ENCODE measurements around the gene TBC1D17.

Gene TBC1D17

DNA sequence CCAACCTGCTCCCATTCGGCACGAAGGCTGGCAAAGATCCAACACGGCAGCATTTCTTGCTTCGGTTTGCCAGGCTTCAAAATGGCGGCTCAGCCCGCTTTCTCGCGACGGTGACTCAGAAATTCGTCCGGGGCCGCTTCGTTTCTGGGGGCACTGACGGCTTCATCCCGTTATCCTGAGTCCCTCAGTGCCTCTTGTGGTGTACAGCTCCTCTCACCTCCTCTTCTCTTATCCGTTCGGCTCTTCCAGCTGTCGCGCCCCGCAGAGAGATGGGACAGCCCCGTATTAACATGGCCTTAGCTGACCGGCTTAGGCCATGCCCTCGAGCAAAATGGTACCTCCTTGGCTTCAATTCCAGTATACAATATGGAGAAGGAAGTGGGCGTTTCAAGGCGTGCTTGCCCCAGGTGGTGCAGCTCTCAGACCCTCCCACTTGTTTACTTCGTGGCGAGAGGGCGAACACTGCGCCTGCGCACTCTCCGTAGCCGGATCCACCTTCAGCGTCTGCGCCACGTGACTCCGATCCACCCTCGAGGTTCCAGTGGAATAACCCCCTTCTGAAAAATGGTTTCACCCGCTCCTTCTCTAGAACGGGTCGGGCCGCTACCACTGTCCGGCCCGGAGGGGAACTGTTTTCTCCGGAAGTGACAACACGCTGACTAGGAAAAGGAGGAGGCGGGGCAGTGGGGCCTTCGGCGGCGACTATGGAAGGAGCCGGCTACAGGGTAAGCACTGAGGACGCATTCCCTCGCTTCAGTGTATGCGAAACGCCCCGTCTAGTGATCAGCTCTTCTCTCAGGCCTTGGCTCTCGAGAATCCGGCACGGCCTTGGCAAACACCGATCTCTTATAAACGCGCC lies at the start of gene TBC1D17, which contains the start of gene AKT1S1:
Gene TBC1D17 (plus strand): TSS at position 683 of the 859 bp plus-strand sequence. CDS start 22 bp downstream, at position 705.
Gene AKT1S1 (minus strand): TSS at position 336 of the 859 bp plus-strand sequence. CDS start 4,060 bp downstream, outside the sequence.
- DNase-seq (ENCODE audit: low spot score): peak; percentile 100

- DNase-seq (ENCODE audit: low spot score): no peak
Measured at GRCh38 chr19:49829200-49829599, 48.3 kb upstream of the TBC1D17 start.

DNA sequence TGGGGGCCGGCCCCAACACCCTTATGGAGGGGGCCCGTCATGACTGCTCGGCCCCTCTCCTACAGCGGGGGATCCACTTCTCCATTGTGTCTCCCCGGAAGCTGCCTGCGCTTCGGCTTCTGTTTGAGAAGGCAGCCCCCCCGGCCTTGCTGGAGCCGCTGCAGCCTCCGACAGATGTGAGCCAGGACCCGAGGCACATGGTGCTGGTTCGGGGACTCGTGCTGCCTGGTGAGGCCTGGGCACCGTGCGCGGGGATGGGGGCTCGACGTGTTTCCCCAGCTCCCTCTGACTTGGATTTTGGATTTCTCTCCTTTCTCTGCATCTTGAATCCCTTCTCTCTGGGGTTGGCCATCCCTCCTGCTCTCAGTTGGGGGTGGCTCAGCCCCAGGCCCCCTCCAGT lies 47.8 kb upstream of the TBC1D17 start:
- no peak for DNase-seq (ENCODE audit: low spot score)

DNA sequence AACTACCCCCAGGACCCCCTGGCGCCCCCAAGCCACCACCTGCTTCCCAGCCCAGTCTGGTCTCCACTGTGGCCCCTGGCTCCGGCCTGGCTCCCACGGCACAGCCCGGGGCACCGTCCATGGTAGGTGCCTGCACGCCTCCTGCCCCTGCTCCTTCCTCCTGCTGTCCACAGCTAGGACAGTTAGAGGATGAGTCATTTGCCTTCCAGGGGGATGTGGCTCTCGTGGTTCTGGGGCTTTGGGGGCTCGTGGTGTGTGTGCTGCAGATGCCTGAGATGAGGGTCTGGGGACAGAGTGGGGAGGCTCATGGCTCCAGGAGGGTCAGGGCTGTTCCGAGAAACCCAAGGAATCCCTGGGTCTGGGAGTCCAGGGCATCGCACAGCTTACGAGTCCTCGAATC lies 46.7 kb upstream of the TBC1D17 start:
- DNase-seq (ENCODE audit: low spot score): no peak

GRCh38 chr19:49831592-49831991 lies 45.9 kb upstream of the TBC1D17 start:
- no peak for DNase-seq (ENCODE audit: low spot score)

- DNase-seq (ENCODE audit: low spot score): no peak
Measured at GRCh38 chr19:49832556-49832955, 44.9 kb upstream of the TBC1D17 start.

DNA sequence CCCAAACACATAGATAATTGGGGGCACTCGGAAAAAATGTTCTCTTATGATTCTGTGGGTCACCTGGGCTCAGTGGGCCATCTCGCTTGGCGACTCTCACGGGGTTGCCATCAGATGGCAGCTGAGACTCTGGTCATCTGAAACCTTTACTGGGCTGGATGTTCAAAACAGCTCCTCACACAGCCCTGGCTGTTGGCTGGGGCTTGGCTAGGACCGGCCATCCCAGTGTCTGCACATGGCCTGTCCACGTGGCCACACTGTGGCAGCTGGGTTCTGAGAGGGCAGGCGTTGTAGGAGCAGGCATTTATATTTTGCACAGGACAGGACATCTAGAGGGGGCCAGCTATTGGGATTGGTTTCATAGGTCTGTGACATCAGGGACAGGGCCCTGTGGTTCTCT lies 43.9 kb upstream of the TBC1D17 start:
- DNase-seq (ENCODE audit: low spot score): no peak

GRCh38 chr19:49835562-49835961 lies 41.9 kb upstream of the TBC1D17 start:
- no peak for DNase-seq (ENCODE audit: low spot score)

DNA sequence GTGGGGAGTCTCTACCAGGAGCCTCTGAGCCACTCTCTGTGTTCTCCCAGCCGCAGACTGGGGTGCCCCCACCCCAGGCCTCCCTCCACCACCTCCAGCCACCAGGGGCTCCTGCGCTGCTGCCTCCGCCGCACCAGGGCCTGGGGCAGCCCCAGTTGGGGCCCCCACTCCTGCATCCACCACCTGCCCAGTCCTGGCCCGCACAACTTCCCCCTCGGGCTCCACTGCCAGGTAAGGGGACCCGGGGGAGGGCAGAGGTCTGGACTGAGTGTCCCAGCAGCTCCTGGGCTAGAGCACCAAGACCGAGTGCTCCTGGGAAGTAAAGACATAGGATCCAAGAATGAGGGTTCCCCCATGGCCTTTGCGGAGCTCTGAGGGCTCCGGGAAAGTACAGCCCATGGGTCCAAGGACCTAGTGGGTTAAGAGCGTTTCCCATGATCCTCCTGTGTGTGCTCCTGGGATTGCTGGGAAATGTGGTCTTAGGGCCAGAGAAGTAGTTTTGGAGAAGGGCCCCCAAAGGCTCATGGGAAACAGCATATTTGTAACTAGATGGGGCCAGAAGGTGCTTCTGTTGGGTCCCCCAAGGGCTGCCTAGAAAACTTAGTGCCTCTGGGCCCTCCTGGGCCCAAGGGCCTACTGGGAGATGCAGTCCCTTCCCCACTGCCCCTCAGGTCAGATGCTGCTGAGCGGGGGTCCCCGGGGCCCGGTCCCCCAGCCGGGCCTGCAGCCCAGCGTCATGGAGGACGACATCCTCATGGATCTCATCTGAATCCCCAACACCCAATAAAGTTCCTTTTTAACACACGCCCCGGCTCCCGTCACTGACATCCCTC lies 41.1 kb upstream of the TBC1D17 start:
- no peak for DNase-seq (ENCODE audit: low spot score)

DNA sequence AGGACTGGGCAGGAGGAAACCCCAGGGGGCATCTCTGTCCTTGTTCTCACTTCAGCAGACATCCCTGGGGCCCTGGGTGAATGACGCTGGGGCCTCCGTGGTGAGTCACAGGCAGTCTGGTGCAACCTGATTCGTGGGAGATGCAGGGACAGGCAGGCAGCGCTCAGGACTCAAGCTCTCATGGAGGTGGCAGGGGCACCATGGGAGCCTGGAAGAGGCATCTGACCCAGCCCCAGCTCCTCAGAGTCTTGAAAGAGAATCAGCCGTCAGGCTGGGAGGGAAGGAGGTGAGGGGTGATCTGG lies 40.5 kb upstream of the TBC1D17 start:
- no peak for DNase-seq (ENCODE audit: low spot score)

GRCh38 chr19:49837425-49837824 lies 40.1 kb upstream of the TBC1D17 start:
- DNase-seq (ENCODE audit: low spot score): no peak

GRCh38 chr19:49838885-49839588 lies 38.5 kb upstream of the TBC1D17 start:
- DNase-seq (ENCODE audit: low spot score): no peak

DNA sequence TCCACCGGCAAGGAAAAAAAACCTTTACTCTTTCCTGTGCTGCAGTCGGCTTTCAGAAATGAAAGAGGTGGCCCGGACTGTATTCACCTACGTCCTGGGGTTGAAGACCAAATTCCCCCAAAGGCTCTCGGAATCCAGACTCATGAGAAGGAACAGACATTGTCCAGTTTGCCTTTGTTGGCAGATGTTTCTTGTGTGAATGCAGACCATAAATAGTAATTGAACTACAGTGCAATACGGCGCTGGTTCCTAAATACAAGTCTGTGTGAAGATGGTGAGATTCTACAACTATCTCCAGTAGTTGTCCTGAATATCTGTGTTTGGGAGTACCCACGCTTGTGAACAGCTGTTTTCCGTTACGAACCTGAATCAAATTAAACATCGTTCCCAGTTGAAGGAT lies 37.8 kb upstream of the TBC1D17 start:
- no peak for DNase-seq (ENCODE audit: low spot score)

DNA sequence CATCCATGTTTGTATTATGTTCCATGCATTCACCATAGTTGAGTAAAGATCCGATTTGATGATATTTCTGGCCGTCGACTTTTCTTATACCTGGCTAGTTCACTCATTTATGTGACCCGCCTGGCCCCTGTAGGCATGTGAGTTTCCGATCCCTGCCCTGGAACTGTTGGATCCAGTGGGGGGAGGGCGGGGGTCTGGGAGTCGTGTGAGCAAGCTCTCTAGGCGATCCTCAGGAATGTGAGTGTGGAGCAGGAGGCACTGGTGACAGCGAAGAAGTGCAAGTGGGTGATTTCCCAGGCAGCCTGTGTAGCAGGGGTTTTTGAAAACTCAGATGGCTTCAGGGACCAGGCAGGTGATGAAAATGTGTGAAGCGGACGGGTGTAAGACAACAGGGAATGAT lies 37.2 kb upstream of the TBC1D17 start:
- no peak for DNase-seq (ENCODE audit: low spot score)

DNA sequence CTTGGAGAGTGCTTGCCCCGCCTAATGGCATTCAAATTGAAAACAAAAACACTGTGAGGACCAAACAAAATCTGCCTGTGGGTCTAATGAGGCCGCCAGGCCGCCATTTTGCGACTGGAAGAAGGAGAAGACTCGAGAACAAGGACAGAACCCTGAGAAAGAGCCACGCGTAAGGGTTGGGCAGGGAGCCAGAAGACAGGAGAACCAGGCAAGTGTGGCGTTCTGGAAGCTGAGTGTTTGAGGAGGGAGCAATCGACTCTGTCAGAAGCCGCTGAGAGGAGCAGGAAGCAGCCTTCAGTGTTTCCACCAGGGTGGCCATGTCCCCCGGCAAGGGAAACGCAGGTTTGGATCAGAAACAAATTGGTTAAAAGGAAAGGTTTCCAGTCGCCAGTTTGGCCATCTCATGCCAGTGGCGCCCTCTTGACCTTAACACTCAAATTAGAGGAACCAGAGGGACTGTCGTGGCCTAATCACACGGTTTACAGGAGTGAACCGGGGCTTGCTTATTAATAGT lies 36.7 kb upstream of the TBC1D17 start:
- no peak for DNase-seq (ENCODE audit: low spot score)

DNA sequence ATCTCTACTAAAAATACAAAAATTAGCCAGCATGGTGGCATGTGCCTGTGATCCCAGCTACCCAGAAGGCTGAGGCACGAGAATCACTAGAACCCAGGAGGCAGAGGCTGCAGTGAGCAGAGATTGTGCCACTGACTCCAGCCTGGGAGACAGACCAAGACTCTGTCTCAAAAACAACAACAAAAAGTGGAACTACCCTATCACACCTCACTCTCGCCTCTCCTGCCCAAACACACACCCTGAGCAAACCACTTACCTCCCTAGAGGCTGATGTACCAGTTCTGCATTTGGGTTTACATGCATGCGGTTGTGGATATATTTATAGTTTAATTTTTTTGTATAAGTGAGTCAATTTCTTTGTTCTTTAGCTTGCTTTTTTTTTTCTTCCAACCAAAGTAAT lies 34.2 kb upstream of the TBC1D17 start:
- DNase-seq (ENCODE audit: low spot score): no peak

DNA sequence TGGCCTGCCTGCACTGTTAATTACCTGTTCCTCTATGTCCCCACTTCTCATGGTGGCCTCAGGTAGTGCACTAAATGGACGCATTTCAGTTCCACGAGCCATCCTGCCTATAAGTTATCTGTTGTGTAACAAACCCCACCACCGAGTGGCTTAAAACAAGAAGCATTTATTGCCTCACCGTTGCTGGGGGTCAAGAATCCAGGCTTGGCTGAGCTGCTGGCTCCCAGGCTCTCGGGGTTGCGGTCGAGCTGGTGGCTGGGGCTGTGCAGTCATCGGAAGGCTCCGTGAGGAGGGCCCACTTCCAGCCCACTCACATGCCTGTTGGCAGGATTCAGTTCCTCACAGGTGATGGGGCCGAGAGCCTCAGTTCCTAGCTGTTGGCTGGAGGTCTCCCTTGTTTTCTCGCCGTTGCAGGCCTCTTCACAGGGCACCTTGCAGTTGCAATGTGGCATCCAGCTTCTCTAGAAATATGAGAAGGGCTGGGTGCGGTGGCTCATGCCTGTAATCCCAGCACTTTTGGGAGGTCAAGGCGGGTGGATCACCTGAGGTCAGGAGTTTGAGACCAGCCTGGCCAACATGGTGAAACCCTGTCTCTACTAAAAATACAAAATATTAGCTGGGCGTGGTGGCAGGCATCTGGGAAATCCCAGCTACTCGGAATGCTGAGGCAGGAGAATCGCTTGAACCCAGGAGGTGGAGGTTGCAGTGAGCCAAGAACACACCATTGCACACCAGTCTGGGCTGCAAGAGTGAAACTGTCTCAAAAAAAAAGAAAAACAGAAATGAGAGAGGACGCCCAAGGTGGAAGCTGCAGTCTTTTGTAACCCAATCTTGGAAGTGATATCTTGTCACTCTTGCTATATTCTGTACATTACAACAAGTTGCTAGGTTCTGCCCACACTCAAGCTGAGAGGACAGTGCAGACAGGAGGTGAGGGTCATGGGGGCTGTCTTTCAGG lies 33.1 kb upstream of the TBC1D17 start:
- DNase-seq (ENCODE audit: low spot score): no peak

DNA sequence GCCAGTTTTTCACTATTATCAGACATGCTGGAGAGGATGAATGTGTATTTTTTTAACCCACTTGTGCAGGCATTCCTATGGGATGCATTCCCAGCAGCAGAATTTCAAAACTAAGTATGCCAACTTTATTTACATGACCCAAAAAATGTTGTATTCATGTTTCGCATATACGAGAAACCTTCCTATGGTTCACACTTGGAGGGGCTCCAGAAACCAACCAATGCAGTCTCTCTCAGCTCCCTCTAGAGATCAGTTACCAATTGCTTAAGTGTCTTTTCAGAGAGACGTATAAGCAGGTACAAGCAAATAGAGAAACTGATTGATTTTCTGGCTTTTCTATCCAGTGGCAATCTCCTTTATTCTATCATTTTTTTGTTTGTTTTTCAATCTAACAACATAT lies 32.1 kb upstream of the TBC1D17 start:
- no peak for DNase-seq (ENCODE audit: low spot score)

DNA sequence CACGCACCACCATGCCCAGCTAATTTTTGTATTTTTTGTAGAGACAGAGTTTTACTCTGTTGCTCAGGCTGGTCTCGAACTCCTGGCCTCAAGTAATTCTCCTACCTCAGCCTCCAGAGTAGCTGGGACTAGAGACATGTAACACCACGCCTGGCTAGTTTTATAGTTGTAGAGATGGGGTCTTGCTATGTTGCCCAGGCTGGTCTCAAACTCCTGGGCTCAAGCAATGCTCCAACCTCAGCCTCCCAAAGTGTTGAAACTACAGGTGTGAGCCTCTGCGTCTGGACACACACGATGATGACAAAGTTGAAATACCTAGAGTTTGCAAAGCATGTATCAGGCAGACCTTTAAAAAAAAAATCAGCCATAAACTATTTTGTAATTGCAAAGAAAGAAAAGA lies 31.1 kb upstream of the TBC1D17 start:
- no peak for DNase-seq (ENCODE audit: low spot score)

GRCh38 chr19:49847731-49848696 lies 29.5 kb upstream of the TBC1D17 start:
- DNase-seq (ENCODE audit: low spot score): no peak

All from putamen (tissue), 1 donor.